ENCODE measurements around the gene CADM1.

CADM1 gene

DNA sequence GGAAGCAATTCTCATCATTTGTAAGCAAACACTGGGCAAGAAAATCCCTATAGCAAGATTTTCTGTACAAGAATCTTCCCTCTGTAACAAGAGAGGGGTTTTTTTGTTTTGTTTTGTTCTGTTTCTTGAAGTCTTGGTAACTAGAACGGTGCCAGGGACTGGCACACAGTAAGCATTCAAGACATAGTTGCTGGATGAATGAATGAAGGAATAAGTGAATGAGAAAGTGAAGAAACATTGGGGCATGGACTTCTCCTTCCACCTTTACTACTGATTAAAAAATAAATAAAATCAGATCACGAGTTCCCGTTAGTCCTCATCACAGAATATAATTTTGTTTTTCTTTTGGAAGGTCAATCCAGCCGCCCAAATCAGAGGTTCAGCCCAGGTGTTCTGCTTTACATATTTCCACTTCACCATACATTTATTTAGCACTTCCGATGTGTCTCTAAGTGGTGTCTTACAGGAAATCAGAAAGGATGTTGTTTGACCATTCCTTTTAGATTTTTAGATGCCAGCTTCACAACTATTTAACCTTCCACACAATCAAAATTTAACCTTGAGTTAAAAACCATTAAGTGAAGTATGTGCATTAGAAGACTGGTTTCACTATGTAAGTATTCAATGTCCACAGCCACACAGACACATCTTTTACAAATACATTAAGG is 281.2 kb downstream of the CADM1 start:
- Histone ChIP-seq H3K4me3 (ENCODE audit: low read depth in 1 of 2, low read length in 2 of 2) (no peak overlapping the region), H3K27me3 (ENCODE audit: low read depth, low read length) (no peaks in the 10 kb centered on the region), H3K4me1 (ENCODE audit: control insufficient read depth in 1 of 2, insufficient read depth in 2 of 2, low read length in 2 of 2) (no peaks in the 10 kb centered on the region), H3K36me3 (ENCODE audit: control insufficient read depth in 1 of 2, insufficient read depth in 2 of 2, low read length in 2 of 2) (no peaks in the 10 kb centered on the region), H3K9me3 (ENCODE audit: control insufficient read depth in 1 of 2, low read length in 2 of 2) (no peaks in the 10 kb centered on the region), H3K27ac (ENCODE audit: low read length) (no peak overlapping the region)

DNA sequence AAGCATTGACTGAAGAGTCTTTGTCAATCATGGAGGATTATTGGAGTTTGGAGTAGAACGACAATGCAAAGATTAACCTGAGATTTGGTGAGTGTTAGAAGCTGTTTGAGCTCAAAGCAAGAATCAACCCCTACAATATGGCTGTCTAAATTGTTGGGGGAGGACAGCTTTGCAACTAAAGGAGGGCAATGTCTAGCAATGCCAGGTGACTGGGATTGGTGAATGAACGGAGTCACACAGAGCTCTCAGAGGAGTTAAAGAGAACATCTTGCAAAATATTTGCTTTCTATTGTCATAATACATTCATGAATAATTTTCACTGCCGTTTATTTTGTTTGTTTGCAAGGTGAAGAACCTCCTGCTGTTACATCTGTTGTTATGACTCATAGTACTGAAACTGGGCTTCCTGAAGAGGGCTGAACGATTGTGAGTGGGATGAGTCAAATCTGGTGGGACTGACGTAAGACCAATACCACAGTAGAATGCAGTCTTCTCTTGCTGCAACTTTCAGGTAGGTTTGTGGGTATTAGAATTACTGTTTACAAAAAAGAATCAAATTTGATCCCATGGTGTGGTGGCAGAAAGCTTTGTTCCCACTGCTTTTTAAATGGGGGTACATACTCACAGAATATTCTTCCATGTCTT is 281.9 kb downstream of the CADM1 start:
- Histone ChIP-seq H3K36me3 (ENCODE audit: control insufficient read depth in 1 of 2, insufficient read depth in 2 of 2, low read length in 2 of 2) (no peaks in the 10 kb centered on the region), H3K27me3 (ENCODE audit: low read depth, low read length) (no peaks in the 10 kb centered on the region), H3K4me3 (ENCODE audit: low read depth in 1 of 2, low read length in 2 of 2) (no peak overlapping the region), H3K4me1 (ENCODE audit: control insufficient read depth in 1 of 2, insufficient read depth in 2 of 2, low read length in 2 of 2) (no peaks in the 10 kb centered on the region), H3K9me3 (ENCODE audit: control insufficient read depth in 1 of 2, low read length in 2 of 2) (no peaks in the 10 kb centered on the region), H3K27ac (ENCODE audit: low read length) (no peak overlapping the region)

DNA sequence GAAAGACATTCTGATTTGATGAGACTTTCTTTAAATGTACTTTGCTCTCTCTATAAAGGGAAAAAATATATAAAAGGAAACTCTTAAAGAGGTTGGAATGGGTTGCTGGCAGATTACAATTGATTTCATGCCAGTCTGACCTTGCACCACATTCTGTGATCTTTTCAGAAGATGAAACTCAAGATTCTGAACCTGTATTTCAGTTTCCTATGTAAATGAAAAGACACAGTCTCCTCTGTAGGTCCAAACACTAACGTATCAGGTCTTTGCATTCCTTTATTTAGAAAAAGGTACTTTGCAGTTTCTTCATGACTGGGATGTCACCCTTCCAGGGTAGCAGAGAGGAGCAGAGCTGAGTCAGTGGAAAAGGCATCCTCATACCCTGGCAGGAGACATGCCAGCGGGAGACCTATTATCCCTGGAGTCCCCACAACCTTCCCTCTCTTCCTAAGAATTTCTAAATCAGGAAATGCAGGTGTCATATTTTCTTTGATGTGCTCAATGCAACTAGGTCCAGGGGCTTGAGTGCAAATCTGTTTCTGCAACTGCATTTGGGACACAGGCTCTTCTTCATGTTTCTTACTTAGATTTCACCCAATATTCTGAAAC is 282.6 kb downstream of the CADM1 start:
- H3K4me1 ChIP-seq (ENCODE audit: control insufficient read depth in 1 of 2, insufficient read depth in 2 of 2, low read length in 2 of 2): no peaks in the 10 kb centered on the region
- no peak overlapping the region for H3K27ac ChIP-seq (ENCODE audit: low read length)
- H3K27me3 ChIP-seq (ENCODE audit: low read depth, low read length): no peaks in the 10 kb centered on the region
- H3K36me3 ChIP-seq (ENCODE audit: control insufficient read depth in 1 of 2, insufficient read depth in 2 of 2, low read length in 2 of 2): no peaks in the 10 kb centered on the region
- no peak overlapping the region for H3K4me3 ChIP-seq (ENCODE audit: low read depth in 1 of 2, low read length in 2 of 2)
- no peaks in the 10 kb centered on the region for H3K9me3 ChIP-seq (ENCODE audit: control insufficient read depth in 1 of 2, low read length in 2 of 2)

DNA sequence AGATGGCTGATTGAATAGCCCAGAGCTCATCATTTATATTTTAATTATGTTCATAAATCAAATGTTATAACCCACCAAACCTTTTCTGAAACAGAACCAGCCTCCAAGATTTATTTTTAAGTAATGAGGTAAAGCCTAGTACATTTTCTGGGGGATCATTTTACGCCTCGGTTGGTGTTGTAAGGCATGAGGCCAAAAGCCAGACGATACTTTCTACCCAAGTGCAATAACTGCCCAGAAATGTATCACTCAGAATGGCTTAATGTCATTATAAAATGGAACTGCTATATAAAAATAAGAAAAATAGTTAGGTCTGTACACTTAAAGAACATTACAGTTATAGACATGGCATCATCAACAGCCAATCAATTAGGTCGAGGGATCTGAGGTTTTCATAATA is 283.3 kb downstream of the CADM1 start:
- no peak overlapping the region for H3K27ac ChIP-seq (ENCODE audit: low read length)
- no peaks in the 10 kb centered on the region for H3K9me3 ChIP-seq (ENCODE audit: control insufficient read depth in 1 of 2, low read length in 2 of 2)
- H3K27me3 ChIP-seq (ENCODE audit: low read depth, low read length): no peaks in the 10 kb centered on the region
- H3K36me3 ChIP-seq (ENCODE audit: control insufficient read depth in 1 of 2, insufficient read depth in 2 of 2, low read length in 2 of 2): no peaks in the 10 kb centered on the region
- H3K4me3 ChIP-seq (ENCODE audit: low read depth in 1 of 2, low read length in 2 of 2): no peak overlapping the region
- no peaks in the 10 kb centered on the region for H3K4me1 ChIP-seq (ENCODE audit: control insufficient read depth in 1 of 2, insufficient read depth in 2 of 2, low read length in 2 of 2)

DNA sequence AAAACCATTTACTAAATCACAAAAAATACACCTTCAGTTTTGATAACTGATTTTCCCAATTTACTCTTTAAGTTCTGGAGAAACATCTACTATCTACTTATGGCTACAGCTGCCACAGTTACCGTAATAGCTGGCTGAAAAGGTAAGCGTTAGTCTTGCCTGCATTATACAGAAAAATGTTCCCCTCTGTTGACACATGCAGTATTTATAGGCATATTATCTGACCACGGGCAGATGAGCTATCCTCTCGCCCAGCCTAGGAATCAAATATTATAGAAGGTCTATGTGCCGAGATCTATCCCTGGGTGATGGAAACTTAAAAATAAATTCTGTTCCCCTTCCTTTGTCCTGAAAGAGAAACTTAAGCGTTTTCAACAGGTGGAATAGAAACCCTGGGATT is 283.8 kb downstream of the CADM1 start:
- H3K9me3 ChIP-seq (ENCODE audit: control insufficient read depth in 1 of 2, low read length in 2 of 2): no peaks in the 10 kb centered on the region
- H3K27ac ChIP-seq (ENCODE audit: low read length): no peak overlapping the region
- H3K27me3 ChIP-seq (ENCODE audit: low read depth, low read length): no peaks in the 10 kb centered on the region
- H3K36me3 ChIP-seq (ENCODE audit: control insufficient read depth in 1 of 2, insufficient read depth in 2 of 2, low read length in 2 of 2): no peaks in the 10 kb centered on the region
- no peaks in the 10 kb centered on the region for H3K4me1 ChIP-seq (ENCODE audit: control insufficient read depth in 1 of 2, insufficient read depth in 2 of 2, low read length in 2 of 2)
- H3K4me3 ChIP-seq (ENCODE audit: low read depth in 1 of 2, low read length in 2 of 2): no peak overlapping the region

DNA sequence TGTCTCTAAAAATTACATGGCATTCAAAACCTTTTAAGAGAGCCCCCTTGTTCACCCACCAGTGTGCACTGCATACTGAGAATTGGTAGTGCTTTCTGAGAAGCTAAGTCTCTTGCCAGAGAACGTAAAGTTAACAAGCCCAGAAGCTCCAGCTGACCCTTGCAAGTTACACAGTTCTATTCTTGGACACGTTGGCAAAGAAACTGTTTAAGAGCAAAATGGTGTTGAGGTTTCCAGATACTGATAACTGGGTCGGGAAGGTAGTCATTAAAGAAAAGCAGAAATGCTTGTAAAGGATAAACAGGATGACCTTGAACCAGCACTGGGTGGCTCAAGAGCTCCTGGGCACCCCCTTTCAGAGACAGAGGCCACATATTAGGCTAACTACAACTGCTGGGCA is 284.8 kb downstream of the CADM1 start:
- Histone ChIP-seq H3K9me3 (ENCODE audit: control insufficient read depth in 1 of 2, low read length in 2 of 2) (no peaks in the 10 kb centered on the region), H3K27ac (ENCODE audit: low read length) (no peak overlapping the region), H3K36me3 (ENCODE audit: control insufficient read depth in 1 of 2, insufficient read depth in 2 of 2, low read length in 2 of 2) (peaks cover 0 to 3% of the 10 kb centered on the region in 2 donors), H3K4me3 (ENCODE audit: low read depth in 1 of 2, low read length in 2 of 2) (no peak overlapping the region), H3K27me3 (ENCODE audit: low read depth, low read length) (no peaks in the 10 kb centered on the region), H3K4me1 (ENCODE audit: control insufficient read depth in 1 of 2, insufficient read depth in 2 of 2, low read length in 2 of 2) (no peaks in the 10 kb centered on the region)

DNA sequence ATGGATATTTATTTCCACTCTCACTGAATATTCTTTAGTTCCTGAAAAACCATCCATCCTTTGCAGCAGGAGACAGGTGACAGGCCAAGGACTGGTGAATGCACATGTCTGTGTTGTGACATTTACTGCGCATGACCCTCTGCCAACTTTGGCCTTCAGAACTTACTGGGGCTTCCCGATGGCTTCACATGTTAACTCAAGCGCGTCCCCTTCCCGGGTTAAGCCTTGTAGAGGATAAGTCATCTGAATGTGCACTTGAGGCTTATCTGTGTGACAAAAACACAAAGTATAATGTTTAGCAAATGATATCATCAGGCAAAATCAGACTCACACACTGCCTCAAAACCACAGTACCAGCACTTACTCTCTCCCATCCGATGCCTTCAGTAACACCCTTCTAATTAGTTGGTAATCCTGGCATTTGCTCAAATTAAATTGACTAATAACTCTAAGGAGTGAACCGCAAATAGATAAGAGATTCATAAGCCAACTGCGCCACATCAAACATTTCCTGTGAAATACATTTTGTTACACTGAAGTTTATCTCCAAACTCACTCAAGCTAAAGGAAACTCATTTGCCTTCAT is 286.4 kb downstream of the CADM1 start:
- Histone ChIP-seq H3K27ac (ENCODE audit: low read length) (no peak overlapping the region), H3K27me3 (ENCODE audit: low read depth, low read length) (no peaks in the 10 kb centered on the region), H3K9me3 (ENCODE audit: control insufficient read depth in 1 of 2, low read length in 2 of 2) (no peaks in the 10 kb centered on the region), H3K36me3 (ENCODE audit: control insufficient read depth in 1 of 2, insufficient read depth in 2 of 2, low read length in 2 of 2) (peaks cover 0 to 7% of the 10 kb centered on the region in 2 donors), H3K4me1 (ENCODE audit: control insufficient read depth in 1 of 2, insufficient read depth in 2 of 2, low read length in 2 of 2) (no peaks in the 10 kb centered on the region), H3K4me3 (ENCODE audit: low read depth in 1 of 2, low read length in 2 of 2) (no peak overlapping the region)

DNA sequence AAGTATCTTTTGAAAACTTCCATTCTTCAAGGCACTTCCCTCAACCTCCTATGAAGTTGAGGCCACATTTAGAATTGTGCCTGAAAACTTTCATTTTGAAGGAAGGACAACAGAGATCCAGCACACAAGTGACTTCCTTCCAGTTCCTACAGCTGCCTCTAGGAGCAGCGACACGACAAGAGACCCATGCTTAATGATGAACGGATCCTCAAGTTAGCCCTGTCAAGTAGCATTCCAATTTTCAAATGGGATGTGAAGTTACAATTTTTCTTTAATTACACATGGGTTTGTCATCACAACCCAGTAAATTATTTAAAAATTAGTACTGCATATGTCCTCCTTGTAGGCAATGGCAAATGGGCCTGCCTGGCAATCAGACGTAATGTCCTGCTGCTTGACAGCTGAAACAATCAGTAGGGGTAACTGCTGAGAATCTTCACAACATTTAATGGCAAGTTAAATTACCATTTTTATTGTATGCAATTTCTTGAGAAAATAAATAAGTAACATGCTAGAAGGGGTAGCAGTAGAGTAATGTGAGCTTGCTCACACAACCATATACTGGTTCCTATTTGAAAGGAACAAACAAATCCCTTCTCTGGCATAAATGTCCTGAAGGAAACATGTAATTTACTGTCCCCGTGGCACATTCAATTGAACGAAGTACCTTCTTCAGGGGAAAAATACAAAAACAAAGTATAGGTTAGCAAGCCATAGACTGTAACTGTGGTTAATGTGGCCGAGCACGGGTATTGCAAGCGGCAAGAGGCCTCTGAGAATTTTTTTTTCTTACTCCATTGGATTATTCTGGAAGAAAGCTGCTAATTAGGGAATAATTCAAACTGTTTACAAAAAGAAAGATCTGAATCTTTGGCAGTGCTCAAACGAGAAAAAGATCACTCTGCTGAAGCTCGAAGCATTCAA is 288.3 kb downstream of the CADM1 start:
- H3K36me3 ChIP-seq (ENCODE audit: control insufficient read depth in 1 of 2, insufficient read depth in 2 of 2, low read length in 2 of 2): peaks cover 0 to 7% of the 10 kb centered on the region in 2 donors
- no peaks in the 10 kb centered on the region for H3K4me1 ChIP-seq (ENCODE audit: control insufficient read depth in 1 of 2, insufficient read depth in 2 of 2, low read length in 2 of 2)
- no peak overlapping the region for H3K4me3 ChIP-seq (ENCODE audit: low read depth in 1 of 2, low read length in 2 of 2)
- H3K27me3 ChIP-seq (ENCODE audit: low read depth, low read length): no peaks in the 10 kb centered on the region
- H3K9me3 ChIP-seq (ENCODE audit: control insufficient read depth in 1 of 2, low read length in 2 of 2): no peaks in the 10 kb centered on the region
- no peak overlapping the region for H3K27ac ChIP-seq (ENCODE audit: low read length)

DNA sequence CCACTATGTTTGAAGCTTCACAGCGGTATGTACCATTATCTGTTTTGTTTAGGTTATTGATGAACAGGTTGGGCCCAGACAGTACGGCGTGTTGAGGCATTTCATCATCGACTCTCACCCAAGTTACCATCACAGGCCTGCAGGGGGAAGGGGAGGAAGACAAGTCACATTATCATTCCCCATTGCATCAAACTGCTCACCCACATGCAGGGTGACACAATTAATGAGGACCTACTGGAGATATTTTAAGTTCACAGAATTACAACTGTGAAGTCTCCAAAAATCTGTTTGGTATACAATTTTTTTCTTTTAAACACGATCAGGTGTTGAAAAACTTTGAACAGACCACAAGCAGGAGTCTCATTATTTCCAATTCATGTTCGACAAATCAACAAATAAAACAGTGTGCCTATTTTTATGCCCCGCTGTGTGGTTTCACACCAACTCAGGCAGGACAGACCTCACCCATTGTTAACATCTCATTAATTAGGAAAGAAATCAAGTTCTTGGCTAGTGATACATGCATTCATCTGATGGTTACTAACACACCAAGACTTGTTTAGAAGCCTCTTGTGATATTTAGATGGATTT is 289.5 kb downstream of the CADM1 start:
- no peaks in the 10 kb centered on the region for H3K4me1 ChIP-seq (ENCODE audit: control insufficient read depth in 1 of 2, insufficient read depth in 2 of 2, low read length in 2 of 2)
- no peak overlapping the region for H3K4me3 ChIP-seq (ENCODE audit: low read depth in 1 of 2, low read length in 2 of 2)
- H3K9me3 ChIP-seq (ENCODE audit: control insufficient read depth in 1 of 2, low read length in 2 of 2): no peaks in the 10 kb centered on the region
- no peaks in the 10 kb centered on the region for H3K27me3 ChIP-seq (ENCODE audit: low read depth, low read length)
- H3K27ac ChIP-seq (ENCODE audit: low read length): no peak overlapping the region
- peaks cover 0 to 7% of the 10 kb centered on the region in 2 donors for H3K36me3 ChIP-seq (ENCODE audit: control insufficient read depth in 1 of 2, insufficient read depth in 2 of 2, low read length in 2 of 2)

DNA sequence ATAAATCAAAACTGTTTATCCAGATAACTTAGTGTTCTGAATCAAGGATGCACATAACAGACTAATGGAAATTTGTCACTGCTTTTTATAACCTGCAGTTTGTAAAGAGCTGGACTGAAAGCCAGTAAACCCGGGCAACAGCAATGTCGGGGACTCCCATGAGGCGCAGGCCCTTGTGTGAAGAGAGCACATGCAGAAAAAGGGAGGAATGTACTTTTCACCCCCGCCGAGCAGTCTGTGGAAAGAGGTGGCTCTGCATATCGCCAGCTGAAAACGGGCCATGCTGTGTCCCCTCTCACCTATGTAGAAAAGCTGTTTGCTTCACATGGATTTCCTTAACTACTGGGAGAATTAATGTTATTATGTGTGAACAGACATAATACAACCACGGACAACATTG is 291.2 kb downstream of the CADM1 start:
- Histone ChIP-seq H3K4me1 (ENCODE audit: control insufficient read depth in 1 of 2, insufficient read depth in 2 of 2, low read length in 2 of 2) (no peaks in the 10 kb centered on the region), H3K4me3 (ENCODE audit: low read depth in 1 of 2, low read length in 2 of 2) (no peak overlapping the region), H3K27ac (ENCODE audit: low read length) (no peak overlapping the region), H3K9me3 (ENCODE audit: control insufficient read depth in 1 of 2, low read length in 2 of 2) (no peaks in the 10 kb centered on the region), H3K27me3 (ENCODE audit: low read depth, low read length) (no peaks in the 10 kb centered on the region), H3K36me3 (ENCODE audit: control insufficient read depth in 1 of 2, insufficient read depth in 2 of 2, low read length in 2 of 2) (peaks cover 0 to 13% of the 10 kb centered on the region in 2 donors)

All from muscle layer of duodenum (tissue), 2 donors.